ENCODE data around the gene SAAL1.
"Not testable (repeated sequence)": the region's sequence is repeated elsewhere in the genome, so short reads cannot be mapped to it uniquely, and the experiment has no call there.

The SAAL1 gene

GRCh38 chr11:18105802-18106574 is at the start of gene SAAL1:
Gene SAAL1, minus strand, starts transcription at chr11:18106082. Its CDS starts 41 bp downstream, at chr11:18106041.
- peak; percentile 83 to 87 for DNase-seq (ENCODE audit: low read depth in 1 of 2, low spot score in 1 of 2)

- DNase-seq (ENCODE audit: low read depth in 1 of 2, low spot score in 1 of 2): no peak
These were observed 45.7 kb upstream of the SAAL1 start for GRCh38 chr11:18151581-18151980.

GRCh38 chr11:18145837-18146236 is 40.0 kb upstream of the SAAL1 start:
- no peak for DNase-seq (ENCODE audit: low read depth in 1 of 2, low spot score in 1 of 2)

GRCh38 chr11:18145025-18145424 is 39.1 kb upstream of the SAAL1 start:
- DNase-seq (ENCODE audit: low read depth in 1 of 2, low spot score in 1 of 2): no peak

GRCh38 chr11:18144243-18144642 is 38.4 kb upstream of the SAAL1 start:
- no peak for DNase-seq (ENCODE audit: low read depth in 1 of 2, low spot score in 1 of 2)

- DNase-seq (ENCODE audit: low read depth in 1 of 2, low spot score in 1 of 2): no peak
These were observed 34.3 kb upstream of the SAAL1 start for GRCh38 chr11:18140145-18140544.

GRCh38 chr11:18137186-18137800 is 31.4 kb upstream of the SAAL1 start:
- no peak for DNase-seq (ENCODE audit: low read depth in 1 of 2, low spot score in 1 of 2)

- DNase-seq (ENCODE audit: low read depth in 1 of 2, low spot score in 1 of 2): no peak
These were observed 29.4 kb upstream of the SAAL1 start for GRCh38 chr11:18135308-18135707.

GRCh38 chr11:18132341-18132740 is 26.5 kb upstream of the SAAL1 start, which contains the start of gene MRGPRX3:
Gene MRGPRX3, plus strand, starts transcription at chr11:18132571. Its CDS starts 4,632 bp downstream, at chr11:18137203.
- no peak for DNase-seq (ENCODE audit: low read depth in 1 of 2, low spot score in 1 of 2)

- DNase-seq (ENCODE audit: low read depth in 1 of 2, low spot score in 1 of 2): not testable (repeated sequence)
These were observed 25.2 kb upstream of the SAAL1 start for GRCh38 chr11:18131115-18131514.

- not testable (repeated sequence) for DNase-seq (ENCODE audit: low read depth in 1 of 2, low spot score in 1 of 2)
These were observed 15.5 kb upstream of the SAAL1 start for GRCh38 chr11:18121331-18121828.

- peak; percentile 37 to 66 for DNase-seq (ENCODE audit: low read depth in 1 of 2, low spot score in 1 of 2)
These were observed 9.7 kb upstream of the SAAL1 start for GRCh38 chr11:18115360-18116127.

- DNase-seq (ENCODE audit: low read depth in 1 of 2, low spot score in 1 of 2): no peak
These were observed 5.1 kb upstream of the SAAL1 start for GRCh38 chr11:18111005-18111404.

GRCh38 chr11:18108254-18108653 is 2.4 kb upstream of the SAAL1 start:
- DNase-seq (ENCODE audit: low read depth in 1 of 2, low spot score in 1 of 2): no peak

- no peak for DNase-seq (ENCODE audit: low read depth in 1 of 2, low spot score in 1 of 2)
These were observed 806 bp upstream of the SAAL1 start for GRCh38 chr11:18106688-18107087.

GRCh38 chr11:18105086-18105801 is 638 bp downstream of the SAAL1 start:
- no peak for DNase-seq (ENCODE audit: low read depth in 1 of 2, low spot score in 1 of 2)

- no peak for DNase-seq (ENCODE audit: low read depth in 1 of 2, low spot score in 1 of 2)
These were observed 4.8 kb downstream of the SAAL1 start for GRCh38 chr11:18100926-18101656.

GRCh38 chr11:18093959-18094358 is 11.9 kb downstream of the SAAL1 start:
- DNase-seq (ENCODE audit: low read depth in 1 of 2, low spot score in 1 of 2): no peak

- no peak for DNase-seq (ENCODE audit: low read depth in 1 of 2, low spot score in 1 of 2)
These were observed 14.2 kb downstream of the SAAL1 start for GRCh38 chr11:18091731-18092130.

- no peak for DNase-seq (ENCODE audit: low read depth in 1 of 2, low spot score in 1 of 2)
These were observed 16.9 kb downstream of the SAAL1 start for GRCh38 chr11:18088966-18089365.

Measured in activated CD4-positive, alpha-beta T cell treated with anti-CD3 and anti-CD28 coated beads, Interleukin-2, amount 50 U/mL, for 24 hours (primary cell).